ENCODE data around the gene SLC9A8. TPM values are rescaled to one million over a fixed set of nuclear protein-coding genes. Genes with fewer than 3 reads are reported as not detected.

The SLC9A8 gene
- total and polyA plus RNA-seq, 2 donors (not counting 3 experiments of a cell fraction or from before 2014, with no cell fraction given): 5.1 to 14.4 TPM

GRCh38 chr20:49821381-49821780, 8.8 kb downstream of the SLC9A8 start:
- Histone ChIP-seq H3K36me3 (ENCODE audit: control insufficient read depth in 2 of 2, extremely low read depth in 1 of 2, insufficient read depth in 2 of 2, low read length in 2 of 2) (peaks cover 4 to 11% of the 10 kb centered on the region in 2 experiments), H3K9me1 (replicated peaks; ENCODE audit: control insufficient read depth, extremely low read depth, insufficient read depth, low read length) (no peaks in the 10 kb centered on the region), H3K9ac (replicated peaks; ENCODE audit: extremely low read depth, insufficient read depth, low read length) (no peak overlapping the region), H4K20me1 (replicated peaks; ENCODE audit: control insufficient read depth, extremely low read depth, insufficient read depth, low read length) (no peaks in the 10 kb centered on the region), H3K27me3 (ENCODE audit: control insufficient read depth in 2 of 2, insufficient read depth in 2 of 2, low read length in 2 of 2) (no peaks in the 10 kb centered on the region), H3K4me3 (replicated peaks in 1 of 3; ENCODE audit: insufficient read depth in 1 of 3, low read depth in 1 of 3, low read length in 3 of 3) (no peak overlapping the region), H3K4me2 (ENCODE audit: insufficient read depth, low read length) (no peak overlapping the region), H3K27ac (ENCODE audit: insufficient read depth, low read depth, low read length) (no peak overlapping the region), H2AFZ (ENCODE audit: low read depth, low read length) (no peak overlapping the region), H3K9me3 (replicated peaks; ENCODE audit: control insufficient read depth, insufficient read depth, low read length) (no peaks in the 10 kb centered on the region), H3K4me1 (ENCODE audit: control insufficient read depth, extremely low read depth, insufficient read depth, low read length) (no peaks in the 10 kb centered on the region), H3K79me2 (ENCODE audit: control insufficient read depth, insufficient read depth, low read length) (no peaks in the 10 kb centered on the region)
- dilution Hi-C loops (cut with MboI; ENCODE audit: extremely low pct_ligation_motif_present, low sequenced_read_pairs) (no loop called here), intact Hi-C loops (cut with micrococcal nuclease) (no loop called here)
- ChIA-PET POLR2A (no interaction called here), CTCF (interaction anchor here (1.0 to 1.6 kb wide), 2 partner anchors 9 to 25 kb away, joined by 4 to 5 read pairs; partner anchors contain the start of gene SLC9A8)
- BruUV-seq (replicated peaks): no TSS peak
- no peak for FAIRE-seq
- TF ChIP-seq FOS (IDR thresholded peaks at IDR 0.05; ENCODE audit: borderline replicate concordance, insufficient read depth, low read length): no peak
- no peak for TF ChIP-seq MAX (IDR thresholded peaks at IDR 0.05; ENCODE audit: insufficient read depth, insufficient read length)
- TF ChIP-seq EZH2 (IDR thresholded peaks at IDR 0.05; ENCODE audit: borderline replicate concordance, low read depth, low read length, severe bottlenecking): no peak
- TF ChIP-seq POLR2AphosphoS5 (IDR thresholded peaks at IDR 0.05; ENCODE audit: insufficient read depth, low read depth, low read length): no peak
- no peak for TF ChIP-seq GATA2 (IDR thresholded peaks at IDR 0.05; ENCODE audit: insufficient read depth, insufficient read length, low read depth, low read length)
- no peak for TF ChIP-seq JUN (IDR thresholded peaks at IDR 0.05; ENCODE audit: borderline replicate concordance, insufficient read depth, insufficient read length, low read depth)
- no peak for TF ChIP-seq CTCF (IDR thresholded peaks at IDR 0.05; ENCODE audit: extremely low read depth in 1 of 2, insufficient read depth in 1 of 2, low read depth in 1 of 2, low read length in 2 of 2)
- TF ChIP-seq MYC (IDR thresholded peaks at IDR 0.05; ENCODE audit: low read depth, low read length): no peak
- no peak for TF ChIP-seq POLR2A (IDR thresholded peaks at IDR 0.05; ENCODE audit: low read depth, low read length)
- DNase-seq (ENCODE audit: low read depth, low spot score): no peak

All from endothelial cell of umbilical vein (primary cell).